NCI-H82 (cell line): ENCODE data around the gene ZP1.

ENCODE experiments used
- DNase-seq: peaks from one replicate; lab custom pipeline; 2025; lab: John Stamatoyannopoulos, UW

ZP1 gene

GRCh38 chr11:60859616-60860250 is 7.6 kb upstream of the ZP1 start:
- DNase-seq = no peak

DNA sequence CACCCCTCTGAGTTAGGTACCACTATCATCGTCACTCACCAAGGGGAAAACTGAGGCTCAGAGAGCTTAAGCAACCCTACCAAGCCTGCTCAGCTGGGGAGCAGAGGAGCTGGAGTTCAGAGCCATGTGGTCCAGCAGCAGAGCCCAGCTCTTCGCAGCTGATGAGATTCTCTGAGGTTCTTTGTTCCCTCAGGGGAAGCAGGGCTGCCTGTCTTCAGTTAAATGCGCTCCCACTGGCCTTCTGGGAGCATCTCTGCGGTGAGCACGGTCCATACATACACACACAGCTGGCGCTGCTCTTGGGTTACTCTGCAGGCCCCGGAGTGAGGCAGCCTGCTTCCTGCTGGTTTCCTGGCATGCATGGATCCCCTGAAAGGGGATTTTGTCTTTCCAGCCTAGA is 6.4 kb upstream of the ZP1 start:
- no peak for DNase-seq

GRCh38 chr11:60862171-60862570 is 5.2 kb upstream of the ZP1 start:
- DNase-seq = no peak

- DNase-seq = no peak
These were observed 3.5 kb upstream of the ZP1 start for GRCh38 chr11:60863550-60864521.

- DNase-seq = no peak
These were observed 2.4 kb upstream of the ZP1 start for GRCh38 chr11:60864856-60865513.

DNA sequence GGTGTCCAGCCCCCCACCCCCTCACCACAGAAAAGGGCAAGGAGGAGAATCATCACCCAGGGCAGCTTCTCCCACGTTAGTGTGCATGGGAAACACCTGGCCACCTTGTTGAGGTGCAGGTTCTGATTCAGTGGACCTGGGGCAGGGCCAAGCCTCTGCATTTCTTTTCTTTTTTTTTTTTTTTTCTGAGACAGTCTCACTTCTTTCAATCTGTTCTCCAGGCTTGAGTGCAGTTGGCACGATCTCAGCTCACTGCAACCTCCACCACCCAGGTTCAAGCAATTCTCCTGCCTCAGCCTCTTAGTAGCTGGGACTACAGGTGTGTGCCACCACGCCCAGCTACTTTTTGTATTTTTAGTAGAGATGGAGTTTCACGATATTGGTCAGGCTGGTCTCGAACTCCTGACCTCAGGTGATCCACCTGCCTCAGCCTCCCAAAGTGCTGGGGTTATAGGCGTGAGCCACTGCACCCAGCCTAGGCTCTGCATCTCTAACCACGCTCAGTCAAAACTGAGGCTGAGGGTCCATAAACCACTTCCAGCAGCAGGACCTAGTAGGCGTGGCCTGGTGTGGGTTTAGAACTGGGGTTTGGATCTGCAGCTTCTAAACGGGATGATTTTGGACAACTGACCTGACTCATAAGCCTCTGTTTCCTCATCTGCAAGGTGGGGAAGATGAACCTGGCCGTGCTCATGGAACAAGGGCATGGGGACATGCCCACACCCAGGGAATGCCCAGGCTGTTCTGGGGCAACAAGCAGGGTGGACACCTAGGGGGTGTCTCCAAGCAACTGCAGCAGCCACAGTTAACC is 734 bp downstream of the ZP1 start:
- no peak for DNase-seq

DNA sequence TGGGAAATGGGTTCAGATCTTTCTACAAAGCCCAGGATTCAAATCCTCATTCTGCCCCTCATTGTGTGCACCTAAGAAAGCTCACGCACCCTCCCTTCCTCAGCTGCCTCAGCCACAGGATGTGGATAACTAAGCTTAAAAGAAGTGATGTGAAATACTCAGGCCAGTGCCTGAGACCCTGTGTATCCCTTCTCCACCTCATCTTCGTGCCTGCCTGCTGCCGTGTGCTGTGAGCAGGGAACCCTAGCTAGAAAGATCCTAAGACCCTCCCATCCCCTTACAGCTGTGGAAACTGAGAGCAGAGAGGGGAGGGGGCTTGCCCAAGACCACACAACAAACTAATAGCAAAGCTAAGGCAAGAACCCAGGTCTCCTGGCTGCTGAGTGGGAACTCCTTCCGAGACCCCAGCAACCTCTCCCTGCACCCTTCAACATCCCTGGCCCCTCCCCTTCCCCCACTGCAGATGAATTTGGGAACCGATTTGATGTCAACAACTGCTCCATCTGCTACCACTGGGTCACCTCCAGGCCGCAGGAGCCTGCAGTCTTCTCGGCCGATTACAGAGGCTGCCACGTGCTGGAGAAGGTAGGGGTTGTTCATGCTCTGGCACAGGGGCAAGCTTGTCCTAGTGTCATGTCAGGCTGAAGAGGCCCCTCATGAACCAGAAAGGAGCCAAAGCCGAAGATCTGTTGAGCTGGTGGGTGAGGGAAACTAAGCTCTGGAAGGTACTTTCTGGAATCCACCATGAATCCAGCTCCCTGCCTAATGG is 1.5 kb downstream of the ZP1 start:
- DNase-seq = peak; percentile 11

GRCh38 chr11:60869451-60869825 is 2.1 kb downstream of the ZP1 start:
- DNase-seq = no peak

DNA sequence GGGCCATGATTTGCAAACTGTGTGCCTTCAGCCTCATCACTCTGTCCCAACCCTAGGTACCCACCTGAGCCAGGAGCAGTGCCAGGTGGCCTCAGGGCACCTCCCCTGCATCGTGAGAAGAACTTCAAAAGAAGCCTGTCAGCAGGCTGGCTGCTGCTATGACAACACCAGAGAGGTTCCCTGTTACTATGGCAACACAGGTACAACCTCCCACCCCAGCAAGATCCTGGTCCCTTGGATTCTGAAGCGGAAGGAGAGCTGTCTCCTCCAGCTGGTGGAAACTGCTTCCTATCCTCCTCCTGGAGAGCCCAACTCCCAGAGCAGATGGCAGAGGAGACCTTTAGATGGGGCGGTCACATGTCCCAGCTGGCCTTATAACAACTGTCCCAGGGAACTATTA is 2.9 kb downstream of the ZP1 start:
- no peak for DNase-seq

DNA sequence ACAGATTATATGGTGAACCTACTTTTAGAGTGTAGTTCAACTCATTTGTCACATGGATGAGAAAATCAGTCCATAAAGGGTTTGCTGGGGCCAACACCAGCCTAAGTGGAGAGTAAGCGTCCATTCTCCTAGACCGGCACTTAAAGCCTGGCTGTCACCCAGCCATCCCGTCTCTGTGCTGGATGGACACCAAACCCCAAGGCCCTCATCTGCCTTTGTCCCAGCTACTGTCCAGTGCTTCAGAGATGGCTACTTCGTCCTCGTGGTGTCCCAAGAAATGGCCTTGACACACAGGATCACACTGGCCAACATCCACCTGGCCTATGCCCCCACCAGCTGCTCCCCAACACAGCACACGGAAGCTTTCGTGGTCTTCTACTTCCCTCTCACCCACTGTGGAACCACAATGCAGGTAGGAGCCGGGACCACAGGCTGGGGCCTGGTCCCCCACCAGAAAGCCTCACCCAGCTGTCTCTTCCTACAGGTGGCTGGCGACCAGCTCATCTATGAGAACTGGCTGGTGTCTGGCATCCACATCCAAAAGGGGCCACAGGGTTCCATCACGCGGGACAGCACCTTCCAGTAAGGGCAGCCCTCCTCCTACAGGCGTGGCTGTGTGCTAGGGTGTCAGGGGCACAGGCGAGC is 3.5 kb downstream of the ZP1 start:
- DNase-seq = no peak

GRCh38 chr11:60871378-60872061 is 4.2 kb downstream of the ZP1 start:
- DNase-seq = no peak

- DNase-seq = no peak
These were observed 5.0 kb downstream of the ZP1 start for GRCh38 chr11:60872124-60872960.

GRCh38 chr11:60872961-60873524 is 5.7 kb downstream of the ZP1 start:
- DNase-seq = no peak

GRCh38 chr11:60873533-60873932 is 6.2 kb downstream of the ZP1 start:
- DNase-seq = peak; percentile 72

DNA sequence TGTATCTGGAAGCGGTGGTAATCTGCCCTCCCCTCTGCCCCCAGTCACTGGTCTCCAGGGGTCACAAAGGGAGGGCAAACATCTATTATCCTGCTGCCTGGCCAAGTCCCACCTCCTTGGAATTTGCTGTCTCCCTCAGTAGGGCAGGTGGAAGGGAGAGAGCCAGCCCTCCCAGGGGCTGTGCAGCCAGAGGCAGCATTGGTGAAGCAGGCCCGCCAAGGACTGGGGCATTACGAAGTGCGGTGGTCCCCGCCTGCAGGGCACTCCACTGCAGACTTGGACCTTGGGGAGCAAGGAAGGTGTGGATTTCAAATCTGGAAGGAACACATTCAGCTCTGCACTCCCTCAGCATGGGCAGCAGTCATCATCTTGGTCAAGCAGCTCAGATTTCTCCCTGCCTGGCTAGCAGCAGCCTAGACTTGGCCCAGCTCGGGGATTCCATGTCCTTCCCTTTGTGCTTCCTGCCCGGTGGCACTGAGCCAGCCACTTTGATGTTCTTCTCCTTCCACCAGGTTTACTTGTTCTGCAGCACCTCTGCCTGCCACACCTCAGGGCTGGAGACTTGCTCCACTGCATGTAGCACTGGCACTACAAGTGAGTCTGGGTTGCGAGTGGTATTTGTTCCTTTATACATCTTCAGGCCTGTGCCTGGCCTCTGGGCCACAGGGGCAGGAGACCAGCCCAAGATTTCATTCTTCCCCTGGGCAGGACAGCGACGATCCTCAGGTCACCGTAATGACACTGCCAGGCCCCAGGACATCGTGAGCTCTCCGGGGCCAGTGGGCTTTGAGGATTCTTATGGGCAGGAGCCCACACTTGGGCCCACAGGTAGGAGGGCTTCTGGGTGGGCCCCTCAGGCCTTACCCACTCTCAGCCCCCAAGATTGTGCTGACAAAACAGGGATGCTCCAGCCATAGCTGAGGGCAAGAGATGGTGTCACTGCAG is 7.4 kb downstream of the ZP1 start:
- no peak for DNase-seq

GRCh38 chr11:60875366-60876167 is 8.2 kb downstream of the ZP1 start:
- DNase-seq = no peak

DNA sequence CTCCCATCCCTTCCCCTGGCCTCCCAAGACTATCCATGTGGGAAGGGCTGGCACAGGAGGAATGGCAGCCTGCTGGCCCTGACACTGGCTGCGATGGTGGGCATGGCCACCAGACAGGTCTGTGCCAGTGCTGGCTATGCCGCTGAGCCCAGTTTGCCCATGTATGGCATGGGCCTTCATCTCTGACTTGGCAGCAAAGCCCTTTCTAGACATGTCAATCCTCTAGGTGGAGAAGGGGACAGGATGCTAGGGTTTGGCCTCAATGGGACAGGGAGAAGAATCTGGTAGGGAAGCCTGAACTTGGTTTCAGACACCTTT is 8.8 kb downstream of the ZP1 start:
- no peak for DNase-seq
